Spleen (tissue), 11 donors: Measurements from ENCODE around the gene PTP4A1. TPM values are rescaled to one million over a fixed set of nuclear protein-coding genes. Genes with fewer than 3 reads are reported as not detected.
A peak's percentile ranks its signal among the peaks of the same experiment; 100 is the strongest.

ENCODE experiments used
- DNase-seq: peaks from one replicate; pipeline ENCODE4 v3.0.0-alpha.2; 2020
- H3K27ac ChIP-seq, 8 donors: fragments of 200-600 bp; sonication (generic) in 7 of 8; 1 replicate in 4 of 8; 2 replicates in 4 of 8; pipeline versions ENCODE4 v1.5.0 to v1.8.0; 2016 to 2021; ENCODE audit warnings: inconsistent platforms in 4 of 8, mild to moderate bottlenecking in 4 of 8, moderate library complexity in 1 of 8
- H3K27me3 ChIP-seq, 7 donors: fragments of 200-600 bp; sonication (generic) in 6 of 7; replicated peaks in 1 of 7; 1 replicate in 4 of 7; 2 replicates in 3 of 7; pipeline versions ENCODE4 v1.5.0 to v1.8.0; 2016 to 2021; ENCODE audit warnings: inconsistent platforms in 3 of 7, mild to moderate bottlenecking in 1 of 7
- H3K36me3 ChIP-seq, 6 donors: fragments of 200-600 bp; sonication (generic) in 5 of 6; 1 replicate in 4 of 6; 2 replicates in 2 of 6; pipeline versions ENCODE4 v1.5.0 to v1.8.0; 2016 to 2021; ENCODE audit warnings: inconsistent platforms in 2 of 6
- H3K4me1 ChIP-seq, 6 donors: fragments of 200-600 bp; sonication (generic) in 5 of 6; 1 replicate in 3 of 6; 2 replicates in 3 of 6; pipeline versions ENCODE4 v1.5.0 to v1.8.0; 2016 to 2021; ENCODE audit warnings: inconsistent platforms in 3 of 6
- H3K4me3 ChIP-seq, 8 donors: fragments of 200-600 bp; sonication (generic) in 7 of 8; 1 replicate in 4 of 8; 2 replicates in 4 of 8; pipeline versions ENCODE4 v1.5.0 to v1.8.0; 2016 to 2021; ENCODE audit warnings: inconsistent platforms in 4 of 8, mild to moderate bottlenecking in 4 of 8, moderate library complexity in 2 of 8
- H3K9me3 ChIP-seq, 8 donors: fragments of 200-600 bp; sonication (generic) in 7 of 8; 1 replicate in 4 of 8; 2 replicates in 4 of 8; pipeline versions ENCODE4 v1.5.0 to v1.8.0; 2016 to 2021; ENCODE audit warnings: inconsistent platforms in 4 of 8
- CTCF ChIP-seq, 11 experiments: fragments of 200-600 bp in 7 of 11; fragments of 450-650 bp in 4 of 11; sonication (generic) in 4 of 11; IDR thresholded peaks in 8 of 11; conservative IDR thresholded peaks in 3 of 11; 1 replicate in 7 of 11; 2 replicates in 4 of 11; pipeline versions ENCODE4 v1.4.0 to v1.8.0; 2016 to 2021; ENCODE audit warnings: antibody characterized with exemption in 11 of 11, inconsistent platforms in 4 of 11, mild to moderate bottlenecking in 1 of 11
- POLR2A ChIP-seq, 3 donors: fragments of 450-650 bp; IDR thresholded peaks; one replicate each; pipeline ENCODE4 v1.5.1; 2017; ENCODE audit warnings: antibody characterized with exemption in 3 of 3, mild to moderate bottlenecking in 1 of 3
- POLR2AphosphoS5 ChIP-seq, 3 donors: sonication (generic); formaldehyde crosslinking; IDR thresholded peaks; one replicate each; pipeline ENCODE4 v1.5.1; 2017; ENCODE audit warnings: antibody characterized with exemption in 3 of 3
- WGBS, 5 donors: extraction: QIAGEN DNeasy Blood & Tissue Kit in 3 of 5; methylation state at CpG; one replicate each; pipeline versions ENCODE4 v1.1.5 to v1.1.7; 2013 to 2018; 5-methylcytosine and 5-hydroxymethylcytosine counted together
- intact Hi-C: fragments of 100-400 bp; cut with DNase I; formaldehyde crosslinking; loops from one replicate; pipeline ENCODE4 v1.15.0; 2023; ENCODE audit warnings: low total_unique reads
- polyA plus RNA-seq, 3 donors: library from polyadenylated mRNA; stranded (reverse); fragments of 200-250 nt; gene quantifications; one replicate each; pipeline ENCODE4 v1.2.1, GENCODE V29; 2013
- total RNA-seq, 7 donors: library from RNA; depleted of rRNA in 3 of 7; stranded (reverse); fragments of >200 nt in 3 of 7; fragmentation: NEBNext Ultra II Directional in 4 of 7; extraction: Animal tissue kit (Norgen Biotek cat#: 25700) in 4 of 7; gene quantifications; one replicate each; pipeline versions ENCODE4 v1.1.0 to v1.2.1, GENCODE V29; 2016 to 2021
- donor health status: healthy with polysubstance abuse.
- donor health status: DM: no; HTN: no; CAD: no; lungs with moderate emphysema.
- donor health status: DM: no; HTN: no; CAD: no.
- donor health status: Bipolar disorder and iron deficiency.
- donor health status: healthy.
- donor health status: DM: no; HTN: no; CAD: no.
- donor health status: DM: yes; HTN: yes; CAD: no.

Gene PTP4A1
- total and polyA plus RNA-seq, 10 donors = 6.8 to 46.1 (median 27.7) TPM

- no peak for DNase-seq
- Histone ChIP-seq H3K27ac (no peak overlapping the region), H3K4me1 (peaks cover 0 to 9% (median 5%) of the 10 kb centered on the region in 6 donors), H3K27me3 (no peaks in the 10 kb centered on the region), H3K36me3 (no peaks in the 10 kb centered on the region), H3K4me3 (no peak overlapping the region), H3K9me3 (no peaks in the 10 kb centered on the region)
- TF ChIP-seq POLR2A (IDR thresholded peaks at IDR 0.05) (no peak), POLR2AphosphoS5 (IDR thresholded peaks at IDR 0.05) (no peak), CTCF (IDR thresholded peaks at IDR 0.05 in 8 of 11, conservative IDR thresholded peaks at IDR 0.05 in 3 of 11) (no peak)
- intact Hi-C loops = no loop called here
- 72 to 92% (median 85%) methylated on average over 1 of the region's 1 CpG for WGBS, 5 donors
Observed at GRCh38 chr6:63567966-63568365, 4.3 kb upstream of the PTP4A1 start.

GRCh38 chr6:63571361-63572043 lies 778 bp upstream of the PTP4A1 start:
- DNase-seq = peak; percentile 84
- H3K27me3 ChIP-seq = no peaks in the 10 kb centered on the region
- H3K4me1 ChIP-seq = peaks cover 9 to 38% (median 26%) of the 10 kb centered on the region in 6 donors
- peak overlapping the region; percentile 94 to 100 (median 100) for H3K27ac ChIP-seq
- H3K36me3 ChIP-seq = peaks cover 0 to 4% (median 2%) of the 10 kb centered on the region in 6 donors
- intact Hi-C loops = loop anchor here (10.0 kb wide), 1 partner anchor 63 kb away; the partner anchor contains the start of gene PHF3
- H3K4me3 ChIP-seq = peak overlapping the region; percentile 59 to 93 (median 74)
- TF ChIP-seq POLR2AphosphoS5 (IDR thresholded peaks at IDR 0.05) = no peak
- no peak for TF ChIP-seq POLR2A (IDR thresholded peaks at IDR 0.05)
- no peak for TF ChIP-seq CTCF (IDR thresholded peaks at IDR 0.05 in 8 of 11, conservative IDR thresholded peaks at IDR 0.05 in 3 of 11)
- no peaks in the 10 kb centered on the region for H3K9me3 ChIP-seq
- WGBS, 5 donors = 21 to 29% (median 23%) methylated on average over 20 of the region's 20 CpGs

DNA sequence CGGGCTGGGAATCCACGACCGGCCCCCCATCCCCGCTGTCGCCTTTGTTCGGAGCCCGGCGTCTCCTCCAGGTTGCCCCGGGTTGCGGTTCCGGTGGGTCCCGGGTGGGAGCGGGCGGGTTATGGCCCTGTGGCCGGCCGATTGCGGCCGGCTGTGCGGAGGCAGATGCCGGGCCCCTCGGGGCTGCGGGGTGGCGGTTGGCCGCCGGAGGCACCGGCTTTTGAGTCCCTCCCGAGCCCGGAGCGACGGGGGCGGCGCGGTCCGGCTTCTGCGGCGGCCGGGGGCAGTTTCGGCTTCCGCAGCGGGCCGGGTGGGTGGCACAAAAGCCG lies 431 bp downstream of the PTP4A1 start:
- intact Hi-C loops = loop anchor here (10.0 kb wide), 1 partner anchor 62 kb away; the partner anchor contains the start of gene PHF3
- H3K9me3 ChIP-seq = no peaks in the 10 kb centered on the region
- no peaks in the 10 kb centered on the region for H3K27me3 ChIP-seq
- H3K27ac ChIP-seq = peak overlapping the region; percentile 94 to 100 (median 100)
- peaks cover 3 to 16% (median 14%) of the 10 kb centered on the region in 6 donors for H3K36me3 ChIP-seq
- no peak for DNase-seq
- 0 to 1% (median 0%) methylated on average over 13 to 42 of the region's 42 CpGs for WGBS, 5 donors
- peaks cover 9 to 40% (median 26%) of the 10 kb centered on the region in 6 donors for H3K4me1 ChIP-seq
- peak overlapping the region; percentile 59 to 93 (median 74) for H3K4me3 ChIP-seq
- TF ChIP-seq POLR2AphosphoS5 (IDR thresholded peaks at IDR 0.05) (no peak), CTCF (IDR thresholded peaks at IDR 0.05 in 8 of 11, conservative IDR thresholded peaks at IDR 0.05 in 3 of 11) (peak in 1 of 11 experiments; percentile 5)

- H3K27ac ChIP-seq = peak overlapping the region; percentile 94 to 100 (median 100)
- 0 to 1% (median 0%) methylated on average over 23 to 86 of the region's 86 CpGs for WGBS, 5 donors
- peak; percentile 58 to 84 (median 72) for TF ChIP-seq POLR2AphosphoS5 (IDR thresholded peaks at IDR 0.05)
- peak in 2 of 3 donors; percentile 6 to 12 for TF ChIP-seq POLR2A (IDR thresholded peaks at IDR 0.05)
- TF ChIP-seq CTCF (IDR thresholded peaks at IDR 0.05 in 8 of 11, conservative IDR thresholded peaks at IDR 0.05 in 3 of 11) = no peak
- H3K4me3 ChIP-seq = peak overlapping the region; percentile 59 to 93 (median 74)
- no peaks in the 10 kb centered on the region for H3K9me3 ChIP-seq
- peaks cover 3 to 22% (median 18%) of the 10 kb centered on the region in 6 donors for H3K36me3 ChIP-seq
- no peaks in the 10 kb centered on the region for H3K27me3 ChIP-seq
- H3K4me1 ChIP-seq = peaks cover 9 to 40% (median 26%) of the 10 kb centered on the region in 6 donors
- intact Hi-C loops = loop anchor here (10.0 kb wide), 1 partner anchor 62 kb away; the partner anchor contains the start of gene PHF3
- DNase-seq = peak; percentile 96
Observed at GRCh38 chr6:63573076-63573898, 1.0 kb downstream of the PTP4A1 start.
